Measurements from ENCODE around the gene ADORA1.

ADORA1 gene

DNA sequence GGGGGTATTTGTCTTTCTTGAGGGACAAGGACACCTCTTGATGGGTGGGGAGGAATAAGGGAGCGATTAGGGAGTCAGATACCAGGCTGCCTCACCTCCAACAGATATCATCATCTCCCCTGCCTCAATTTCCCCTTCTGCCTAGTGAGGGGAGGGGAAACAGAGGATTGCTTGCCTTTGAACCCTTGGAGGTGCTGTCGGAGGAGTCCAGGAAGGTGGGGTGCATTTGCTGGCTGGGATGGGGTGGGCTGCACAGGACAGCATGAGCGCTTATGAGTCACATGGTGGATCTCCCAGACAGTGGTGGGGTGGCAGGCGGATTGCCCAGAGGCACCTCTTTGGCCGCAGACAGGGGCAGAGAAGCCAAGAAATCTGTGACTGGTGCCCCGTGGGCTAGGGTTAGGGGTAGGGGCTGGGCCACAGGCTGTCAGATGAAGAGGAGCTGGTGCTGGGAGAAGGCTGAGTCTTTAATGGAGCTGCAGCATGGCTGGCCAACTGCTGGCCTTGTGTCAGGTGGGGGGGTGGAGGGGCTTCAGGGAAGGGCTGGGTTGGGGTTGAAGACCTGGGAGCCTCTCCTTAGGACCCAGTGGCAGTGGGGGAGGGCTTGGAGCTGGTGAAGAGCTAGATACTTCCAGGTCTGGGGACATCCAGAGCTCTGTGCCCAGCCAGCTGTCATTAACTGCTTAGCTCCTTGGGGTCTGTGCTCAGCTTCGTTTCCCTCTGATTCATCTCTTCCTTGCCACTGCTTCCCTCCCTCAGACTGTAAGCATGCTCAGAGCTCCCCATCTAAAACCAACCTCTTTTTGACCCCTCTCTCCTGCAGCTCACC is 7.0 kb upstream of the ADORA1 start:
- H3K4me3 ChIP-seq (ENCODE audit: low read depth, low read length), result no peak overlapping the region

DNA sequence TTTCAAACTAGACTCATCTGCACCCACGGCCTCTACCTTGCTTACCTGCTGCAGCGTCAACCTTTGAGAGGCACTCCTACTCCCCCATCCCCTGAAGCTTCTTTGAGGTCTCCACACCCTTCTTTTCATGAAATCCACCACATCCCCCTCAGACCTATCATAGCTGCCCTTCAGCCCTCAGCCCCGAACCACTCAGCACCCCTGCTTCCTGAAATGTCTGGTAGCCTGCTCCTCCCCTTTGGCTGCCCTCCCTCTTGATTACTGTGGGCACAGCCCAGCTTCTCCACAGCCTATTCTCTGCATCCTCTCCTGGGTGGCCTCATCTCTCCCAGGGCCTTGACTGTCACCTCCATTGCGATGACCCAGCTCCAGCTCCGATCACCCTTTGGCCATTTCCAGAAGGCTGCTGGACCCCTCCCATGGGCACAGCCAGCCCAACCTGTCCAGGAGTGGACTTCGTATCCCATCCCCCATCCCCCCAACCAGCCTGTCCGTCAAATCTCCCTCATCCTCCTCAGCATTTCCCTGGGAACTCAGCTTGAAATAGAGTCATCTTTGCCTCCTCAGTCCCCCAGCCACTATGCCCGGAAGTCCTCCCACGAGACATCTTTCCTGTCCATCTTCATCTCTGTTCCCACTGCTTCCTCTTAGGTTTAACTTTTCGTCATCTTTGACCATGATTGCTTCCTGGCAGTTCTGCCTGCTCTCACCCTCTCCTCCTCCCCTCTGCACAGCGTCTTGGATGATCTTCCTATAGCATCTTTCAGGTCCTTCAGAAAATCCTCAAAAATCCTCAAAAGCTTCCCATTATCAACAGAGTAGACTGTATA is 6.1 kb upstream of the ADORA1 start:
- H3K4me3 ChIP-seq (ENCODE audit: low read depth, low read length), result no peak overlapping the region

DNA sequence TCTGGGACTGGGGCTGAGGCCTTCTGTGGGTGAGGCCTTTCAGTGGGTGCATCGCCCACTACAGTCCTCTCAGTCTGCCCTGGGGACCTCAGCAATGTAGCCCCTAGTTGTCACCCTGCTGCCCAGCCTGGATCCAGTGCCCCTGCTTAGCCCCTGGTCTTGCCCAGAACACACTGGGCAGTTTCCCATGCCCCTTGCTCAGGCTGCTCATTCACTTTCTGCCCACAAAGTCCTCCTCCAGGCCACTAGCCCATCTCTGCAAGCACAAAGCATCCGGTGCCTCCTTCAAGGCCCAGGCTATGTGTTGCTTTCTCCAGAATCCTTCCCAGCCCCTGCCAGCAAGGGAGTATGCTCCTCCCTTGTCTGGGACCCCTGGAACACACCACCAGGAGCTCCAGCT is 5.4 kb upstream of the ADORA1 start:
- H3K4me3 ChIP-seq (ENCODE audit: low read depth, low read length), result no peak overlapping the region

DNA sequence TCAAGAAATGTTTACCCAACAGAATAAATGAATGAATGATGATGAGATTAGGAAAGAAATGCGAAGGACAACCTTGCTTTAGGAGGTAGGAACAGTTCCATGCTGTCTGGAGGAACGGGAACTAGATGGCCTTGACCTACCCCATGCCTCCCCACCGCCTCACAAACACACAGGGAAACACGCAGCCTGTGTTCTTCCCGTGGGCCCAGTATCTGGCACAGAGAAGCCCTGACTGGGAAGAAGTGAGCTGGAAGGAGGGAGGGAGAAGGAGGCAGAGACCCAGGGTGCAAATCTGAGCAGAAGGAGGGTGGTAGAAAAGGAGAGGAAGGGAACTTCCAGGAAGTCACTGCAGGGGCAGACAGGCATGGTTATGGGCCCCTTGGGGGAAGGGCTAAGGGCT is 3.5 kb upstream of the ADORA1 start:
- H3K4me3 ChIP-seq (ENCODE audit: low read depth, low read length), result no peak overlapping the region

DNA sequence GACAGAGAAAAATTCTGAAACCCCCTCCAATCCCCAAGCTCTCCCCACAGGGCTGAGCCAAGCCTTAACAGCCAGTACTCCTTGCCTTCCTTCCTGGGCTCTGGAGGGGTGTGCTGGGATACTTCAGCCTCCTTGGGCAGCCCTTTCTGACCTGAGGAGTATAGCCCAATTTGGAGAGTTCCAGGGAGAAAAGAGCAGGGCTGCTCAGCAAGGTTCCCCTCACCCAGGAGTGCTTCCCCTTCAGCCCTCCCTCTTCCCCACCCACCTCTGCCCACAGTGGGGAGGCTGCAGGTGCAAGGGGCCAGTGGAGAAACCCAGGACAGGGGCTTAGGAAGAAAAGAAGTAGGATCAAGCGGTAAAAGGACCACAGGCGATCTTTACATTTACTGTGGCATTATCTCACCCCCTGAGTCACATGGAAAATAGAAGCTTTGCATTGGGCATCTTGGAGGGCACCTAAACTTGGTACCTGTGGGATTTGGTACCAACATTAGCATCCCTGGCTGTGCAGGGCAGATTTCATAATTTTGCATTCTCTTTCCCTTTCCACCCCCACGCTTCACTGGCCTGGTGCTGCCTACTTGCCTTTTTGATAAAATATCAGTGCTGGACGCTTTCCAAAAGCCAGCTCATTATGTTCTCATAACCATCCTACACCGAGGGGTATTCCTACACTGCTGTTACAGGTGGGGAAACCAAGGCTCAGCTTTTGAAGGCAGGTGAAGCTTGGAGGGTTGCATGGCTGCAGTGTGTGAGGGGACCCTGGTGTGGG is 2.8 kb upstream of the ADORA1 start:
- H3K4me3 ChIP-seq (ENCODE audit: low read depth, low read length), result no peak overlapping the region

DNA sequence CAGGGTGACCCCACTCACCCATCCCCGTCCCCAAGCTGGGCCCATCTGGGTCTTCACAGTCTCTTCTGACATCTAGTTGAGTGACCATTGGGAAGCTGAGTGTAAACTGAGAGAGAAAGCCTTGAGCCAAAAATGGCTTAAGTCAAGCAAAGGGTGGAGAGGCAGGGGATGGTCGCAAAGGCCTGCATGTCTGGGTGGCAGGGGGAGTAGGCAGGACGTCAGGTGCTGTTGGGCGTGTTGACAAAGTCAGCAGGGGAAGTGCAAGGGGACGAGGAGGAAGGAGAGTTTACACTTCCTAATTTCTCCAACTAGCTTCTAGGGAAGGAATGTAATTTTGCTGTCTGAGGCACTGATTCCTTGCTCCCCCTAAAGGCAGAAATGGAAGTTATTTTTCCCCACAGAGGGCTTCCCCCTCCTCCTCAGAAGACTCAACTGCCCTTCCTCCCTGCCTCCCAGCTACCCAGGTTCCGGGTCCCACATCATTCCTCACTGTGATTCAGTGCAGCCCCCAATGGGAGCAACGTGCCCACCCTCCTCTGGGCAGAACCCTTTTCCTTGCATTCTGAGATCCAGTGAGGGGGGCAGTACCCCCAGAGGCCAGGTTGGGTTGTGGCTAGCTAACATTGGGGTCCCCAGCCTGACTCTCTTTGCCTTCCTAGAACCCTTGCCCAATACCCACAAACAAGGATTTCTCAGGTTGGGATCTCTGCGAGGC is 1.2 kb upstream of the ADORA1 start:
- H3K4me3 ChIP-seq (ENCODE audit: low read depth, low read length), result no peak overlapping the region

DNA sequence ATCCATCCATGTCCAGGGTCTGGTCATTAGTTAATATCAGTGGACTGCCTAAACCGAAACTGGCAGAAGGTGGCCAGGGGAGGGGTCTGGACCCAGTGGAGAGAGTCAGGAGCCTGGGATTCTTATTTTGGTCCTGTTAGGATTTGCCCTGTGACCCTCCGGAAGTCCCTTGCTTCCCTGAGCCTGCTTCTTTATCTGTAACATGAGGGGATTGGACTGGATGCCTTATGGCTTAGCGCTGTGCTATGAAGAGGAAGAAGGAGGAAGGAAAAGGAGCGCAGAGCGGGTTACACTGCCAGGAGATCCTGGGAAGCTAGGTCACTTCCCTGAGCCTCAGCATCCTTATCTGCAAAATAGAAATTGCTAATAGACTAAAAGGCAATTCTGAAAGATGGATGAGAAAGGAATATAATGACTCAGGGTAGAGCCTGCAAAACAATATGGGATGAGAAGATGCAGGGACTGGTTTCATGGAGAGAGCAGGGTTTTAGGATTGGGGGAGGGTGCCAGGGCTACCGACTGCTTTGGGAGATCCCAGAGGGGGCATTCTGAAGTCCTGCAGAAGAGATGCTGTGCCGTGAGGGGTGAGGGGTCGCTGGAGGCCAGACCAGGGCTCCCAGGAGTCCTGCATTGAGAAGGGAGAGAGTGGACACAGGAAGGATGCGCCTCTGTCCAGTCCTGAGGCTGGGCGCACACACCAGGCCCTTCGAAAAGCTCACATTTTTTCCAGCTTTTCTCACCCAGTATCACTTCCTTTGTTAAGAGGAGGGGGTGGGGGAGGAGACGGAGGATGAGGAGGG is 460 bp upstream of the ADORA1 start:
- peak overlapping the region; percentile 21 for H3K4me3 ChIP-seq (ENCODE audit: low read depth, low read length)

DNA sequence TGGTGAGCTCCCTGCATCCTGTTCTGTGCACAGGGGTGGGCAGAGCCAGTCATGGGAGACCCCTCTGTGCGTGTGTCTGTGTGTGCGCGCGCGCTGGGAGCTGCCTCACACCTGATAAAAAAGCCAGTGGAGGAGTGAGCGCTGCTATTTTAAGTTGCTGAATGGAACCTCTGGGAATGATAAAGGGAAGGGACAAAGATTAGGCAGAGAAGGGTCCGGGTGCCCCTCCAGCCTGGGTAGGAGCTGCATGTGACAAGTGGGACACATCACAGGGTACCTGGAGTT is 847 bp downstream of the ADORA1 start:
- H3K4me3 ChIP-seq (ENCODE audit: low read depth, low read length), result no peak overlapping the region

DNA sequence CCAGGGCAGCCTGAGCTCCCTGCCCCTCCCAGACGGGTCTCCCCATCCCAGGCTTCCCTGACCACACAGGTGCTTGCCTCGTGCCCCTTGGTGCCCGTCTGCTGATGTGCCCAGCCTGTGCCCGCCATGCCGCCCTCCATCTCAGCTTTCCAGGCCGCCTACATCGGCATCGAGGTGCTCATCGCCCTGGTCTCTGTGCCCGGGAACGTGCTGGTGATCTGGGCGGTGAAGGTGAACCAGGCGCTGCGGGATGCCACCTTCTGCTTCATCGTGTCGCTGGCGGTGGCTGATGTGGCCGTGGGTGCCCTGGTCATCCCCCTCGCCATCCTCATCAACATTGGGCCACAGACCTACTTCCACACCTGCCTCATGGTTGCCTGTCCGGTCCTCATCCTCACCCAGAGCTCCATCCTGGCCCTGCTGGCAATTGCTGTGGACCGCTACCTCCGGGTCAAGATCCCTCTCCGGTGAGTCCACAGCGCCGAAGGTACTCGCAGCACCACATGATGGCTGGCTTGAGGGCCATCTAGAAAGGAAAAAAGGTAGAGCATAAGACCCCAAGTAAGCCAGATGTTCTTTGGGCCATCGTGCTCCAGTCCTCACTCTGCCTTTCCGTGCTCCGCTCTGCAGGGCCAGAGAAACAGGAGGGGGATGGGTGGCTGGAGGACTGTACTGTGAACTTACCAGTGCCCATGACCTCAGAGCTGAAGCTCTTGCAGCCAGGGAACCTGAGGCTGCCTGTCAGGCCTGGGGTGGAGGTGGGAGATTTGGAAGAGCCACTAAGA is 1.4 kb downstream of the ADORA1 start:
- no peak overlapping the region for H3K4me3 ChIP-seq (ENCODE audit: low read depth, low read length)

DNA sequence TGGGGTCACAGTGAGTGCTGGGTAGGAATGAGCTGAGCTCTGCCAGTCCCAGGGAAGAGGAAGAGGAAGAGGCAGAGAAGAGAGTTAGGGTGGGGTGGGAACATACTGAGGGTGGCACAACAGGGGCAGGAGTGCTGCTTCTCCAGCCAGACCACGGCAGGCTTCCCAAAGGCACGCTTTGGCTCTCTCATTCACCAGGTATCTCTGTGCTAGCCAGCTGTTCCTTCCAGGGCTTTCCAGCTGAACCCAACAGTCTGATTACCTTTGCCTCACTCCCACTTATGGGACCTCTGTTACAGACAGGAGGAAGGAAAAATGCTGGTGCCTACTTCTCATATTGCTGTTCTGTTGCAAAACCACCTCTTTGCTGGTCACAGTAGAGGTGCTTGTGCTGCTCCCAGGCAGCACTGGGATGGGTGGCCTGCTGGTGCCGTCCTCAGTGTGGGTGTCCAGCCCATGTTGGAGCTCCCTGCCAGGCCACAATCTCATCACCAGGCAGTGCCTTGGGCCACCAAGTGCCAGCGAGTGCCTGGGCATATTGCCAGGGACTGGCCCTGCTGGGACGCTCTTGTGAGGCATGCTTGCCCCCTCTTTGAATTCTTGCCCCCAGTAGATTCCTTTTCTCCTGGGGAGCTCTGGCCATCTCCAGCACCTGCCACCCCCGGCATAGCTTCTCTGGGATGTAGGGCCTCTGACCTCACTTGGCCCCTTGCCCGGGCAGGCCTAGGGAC is 2.1 kb downstream of the ADORA1 start:
- H3K4me3 ChIP-seq (ENCODE audit: low read depth, low read length), result no peak overlapping the region

DNA sequence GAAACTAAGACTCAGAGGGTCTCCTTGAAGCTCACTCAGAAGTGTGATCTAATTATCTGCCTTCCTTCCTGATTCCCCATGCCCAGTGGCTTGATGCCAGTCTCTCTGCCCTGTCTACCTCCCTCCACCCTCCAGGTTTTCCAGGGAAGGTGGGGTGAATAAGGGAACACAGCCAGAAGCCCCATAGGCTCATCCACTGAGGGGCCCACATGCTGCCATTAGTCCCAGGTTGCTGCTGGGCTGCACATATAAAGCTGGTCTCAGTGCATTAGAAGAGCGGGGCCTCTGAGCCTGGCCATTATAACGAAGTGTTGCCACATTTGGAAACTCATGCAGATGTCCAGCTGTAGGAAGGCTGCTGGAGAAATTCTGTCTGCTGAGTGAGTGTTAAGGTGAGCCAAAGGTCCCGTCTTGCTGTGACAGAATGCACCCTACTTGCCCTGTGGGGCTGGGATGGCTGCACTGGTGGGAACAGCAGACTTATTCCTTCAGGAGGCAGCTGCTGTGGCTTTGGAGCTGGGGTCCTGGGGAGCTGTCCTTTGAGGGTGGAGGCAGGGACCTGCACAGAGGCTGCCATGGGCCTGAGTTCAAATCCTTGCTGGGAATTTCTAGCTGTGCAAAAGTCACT is 2.9 kb downstream of the ADORA1 start:
- no peak overlapping the region for H3K4me3 ChIP-seq (ENCODE audit: low read depth, low read length)

DNA sequence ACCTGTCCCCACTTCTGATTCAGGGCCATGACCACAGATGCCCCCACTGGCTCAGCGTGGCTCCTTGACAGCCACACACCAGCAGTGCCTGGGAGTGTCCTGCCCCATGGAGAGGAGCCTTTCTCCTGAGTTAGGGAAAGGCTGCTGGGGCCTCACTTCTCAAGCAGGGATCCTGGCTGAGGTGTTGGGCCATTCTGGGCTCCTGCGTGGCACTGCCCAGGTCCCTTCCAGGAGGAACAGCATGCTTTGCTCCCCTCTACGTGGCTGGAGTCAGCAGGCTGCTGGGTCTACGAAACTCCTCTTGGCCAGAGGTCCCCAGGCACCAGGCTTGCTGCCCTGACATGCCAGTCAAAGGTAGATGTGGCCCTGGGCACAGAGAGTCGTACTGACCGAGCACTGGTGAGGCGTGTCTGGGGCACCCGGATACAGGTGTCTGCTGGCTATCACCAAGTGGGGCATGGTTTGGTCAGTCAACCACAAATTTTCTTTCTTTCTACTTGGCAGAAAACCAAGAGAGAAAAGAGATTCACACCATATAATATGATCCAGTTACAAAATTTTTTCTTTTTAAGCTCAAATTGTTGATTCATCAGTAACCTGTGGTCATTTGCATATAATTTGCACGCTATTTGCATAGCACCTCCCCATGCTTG is 4.1 kb downstream of the ADORA1 start:
- no peak overlapping the region for H3K4me3 ChIP-seq (ENCODE audit: low read depth, low read length)

DNA sequence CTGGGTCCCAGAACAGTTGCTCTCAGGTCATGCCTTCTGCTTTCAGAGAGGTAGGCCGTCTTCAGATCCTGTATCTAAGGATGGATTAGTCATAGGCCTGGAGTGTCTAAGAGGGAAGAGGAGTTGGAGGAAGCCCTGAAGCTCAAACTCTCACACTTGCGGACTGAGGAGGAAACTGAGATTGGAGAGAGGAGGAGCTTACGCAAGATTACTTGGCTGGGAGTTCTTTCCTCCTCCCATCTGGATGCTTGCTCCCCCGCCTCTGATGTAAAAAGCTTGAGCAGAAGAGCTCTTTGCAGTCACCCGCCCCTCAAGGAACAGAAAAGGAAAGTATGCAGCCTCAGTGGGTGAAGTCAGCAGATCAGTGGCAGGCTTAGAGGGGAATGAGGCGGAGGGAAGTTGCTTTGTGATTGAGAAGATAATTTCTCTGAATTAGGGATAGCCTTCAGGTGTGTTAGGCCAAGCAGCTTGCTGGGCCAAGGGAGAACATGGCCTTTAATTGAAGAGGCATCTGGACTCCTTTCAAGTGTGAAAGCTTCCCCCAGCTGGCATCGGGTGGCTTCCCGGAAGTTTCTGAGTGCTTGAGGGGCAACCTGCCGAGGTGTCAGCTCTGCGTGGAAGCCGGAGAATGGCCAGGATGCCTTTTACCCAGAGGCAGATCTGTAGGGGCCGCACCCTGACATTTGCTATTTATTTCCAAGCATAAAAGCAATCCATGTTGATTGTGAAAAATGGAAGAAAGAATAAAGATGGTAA is 6.6 kb downstream of the ADORA1 start:
- no peak overlapping the region for H3K4me3 ChIP-seq (ENCODE audit: low read depth, low read length)

DNA sequence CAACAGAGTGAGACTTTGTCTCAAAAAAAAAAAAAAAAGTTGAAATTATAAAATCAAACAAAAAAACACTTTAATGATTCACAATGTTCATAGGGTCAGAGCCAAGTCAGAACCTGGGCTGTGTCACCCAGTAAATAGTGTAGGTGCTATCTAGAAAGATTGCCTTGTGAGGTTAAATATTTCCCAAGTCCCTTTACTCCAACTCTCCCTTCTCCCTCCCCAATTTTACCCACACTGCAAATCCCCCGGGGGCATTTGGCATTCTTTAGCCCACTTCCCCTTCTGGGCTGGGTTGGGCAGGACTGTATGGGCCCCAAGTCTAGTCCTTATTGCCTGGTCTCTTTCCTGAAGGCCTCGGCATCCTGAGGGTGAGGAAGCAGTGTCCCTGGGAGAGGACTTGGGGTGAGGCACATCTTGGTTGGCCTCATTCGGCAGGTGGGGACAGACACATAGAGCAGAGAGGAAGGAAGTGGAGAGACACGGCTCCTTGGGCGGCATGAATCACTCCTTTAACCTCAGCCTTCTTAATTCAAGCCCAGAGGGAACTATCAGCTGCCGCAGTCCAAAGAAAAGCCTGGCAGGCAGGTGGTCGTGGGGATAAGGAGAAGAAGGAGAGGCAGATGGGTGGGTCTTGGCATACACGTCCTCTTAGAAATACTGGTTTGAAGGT is 8.2 kb downstream of the ADORA1 start:
- H3K4me3 ChIP-seq (ENCODE audit: low read depth, low read length), result no peak overlapping the region

DNA sequence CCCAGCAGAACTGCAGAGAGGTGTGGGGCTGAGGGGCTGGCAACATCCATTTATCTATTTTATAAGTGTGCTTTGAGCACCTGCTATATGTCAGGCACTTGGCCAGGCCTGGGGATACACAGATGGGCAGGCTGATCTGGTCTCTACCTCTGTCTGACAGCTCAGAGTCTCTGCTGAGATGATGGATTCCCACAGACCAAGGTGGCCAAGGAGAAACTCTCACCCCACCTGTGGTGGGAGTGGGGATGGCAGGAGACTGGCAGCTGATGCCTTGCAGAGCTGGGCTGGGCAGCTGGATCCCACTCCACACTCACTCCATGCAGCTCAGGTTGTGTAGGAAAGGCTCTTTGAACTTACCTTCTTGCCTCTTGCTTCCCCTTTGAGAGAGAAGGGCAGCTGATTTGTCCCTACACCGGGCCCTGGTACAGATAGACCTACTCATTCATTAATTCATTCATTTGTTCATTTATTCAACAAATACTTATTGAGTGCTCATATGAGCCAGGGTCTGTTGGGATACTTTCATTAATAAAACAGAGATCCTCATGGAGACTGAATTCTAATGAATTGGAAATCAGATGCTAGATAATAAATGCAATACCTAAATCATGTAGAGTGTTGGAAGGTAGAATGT is 9.0 kb downstream of the ADORA1 start:
- H3K4me3 ChIP-seq (ENCODE audit: low read depth, low read length), result no peak overlapping the region

DNA sequence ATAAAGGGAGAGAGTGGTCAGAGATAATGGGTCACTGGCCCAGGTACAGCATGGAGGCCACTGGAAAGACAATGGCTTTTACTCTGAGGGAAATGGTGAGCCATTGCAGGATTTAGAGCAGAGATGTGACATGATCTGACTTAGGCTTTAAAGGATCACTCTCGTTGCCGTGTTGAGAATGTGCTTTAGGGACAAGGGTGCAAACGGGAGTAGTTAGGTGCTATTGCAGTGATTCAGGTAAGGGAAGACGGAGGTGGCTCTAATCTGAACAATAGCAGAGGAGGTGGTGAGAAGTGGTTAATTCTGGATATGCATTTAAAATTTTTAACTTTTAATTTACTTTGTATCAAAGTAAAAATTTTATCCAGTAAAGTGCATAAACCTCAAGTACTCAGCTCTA is 9.8 kb downstream of the ADORA1 start:
- H3K4me3 ChIP-seq (ENCODE audit: low read depth, low read length), result no peak overlapping the region
